HepG2 (cell line): ENCODE data around the gene PSRC1. TPM values are rescaled to one million over a fixed set of nuclear protein-coding genes. Genes with fewer than 3 reads are reported as not detected.

ENCODE experiments used
- ARNT ChIP-seq: fragments of 450-650 bp; IDR thresholded peaks from 2 replicates; pipeline ENCODE4 v1.6.1; 2017
- ARNT2 ChIP-seq: sonication (generic); formaldehyde crosslinking; IDR thresholded peaks from 2 replicates; pipeline ENCODE4 v1.8.0; 2022; ENCODE audit warnings: mild to moderate bottlenecking, low read depth, missing genetic modification reagents, moderate library complexity
- CBX1 ChIP-seq: IDR thresholded peaks from one replicate; pipeline ENCODE4 v1.6.1; 2016; ENCODE audit warnings: antibody characterized with exemption, low read depth
- DNMT1 ChIP-seq: sonication (generic); formaldehyde crosslinking; IDR thresholded peaks from 2 replicates; pipeline ENCODE4 v1.5.1; 2020; ENCODE audit warnings: mild to moderate bottlenecking, missing genetic modification reagents
- DRAP1 ChIP-seq: IDR thresholded peaks from 2 replicates; pipeline ENCODE4 v1.6.1; 2016; ENCODE audit warnings: missing genetic modification reagents, missing compliant biosample characterization
- NFE2L1 ChIP-seq: sonication (generic); formaldehyde crosslinking; IDR thresholded peaks from 2 replicates; pipeline ENCODE4 v1.4.0; 2020; ENCODE audit warnings: missing genetic modification reagents, mild to moderate bottlenecking, borderline replicate concordance
- NRL ChIP-seq: sonication (generic); formaldehyde crosslinking; IDR thresholded peaks from 2 replicates; pipeline ENCODE4 v1.5.0; 2020; ENCODE audit warnings: missing genetic modification reagents, mild to moderate bottlenecking, moderate library complexity, borderline replicate concordance
- RELA ChIP-seq: sonication (generic); formaldehyde crosslinking; IDR thresholded peaks from 2 replicates; pipeline ENCODE4 v1.4.0; 2020; ENCODE audit warnings: missing genetic modification reagents
- RFX5 ChIP-seq: IDR thresholded peaks from 2 replicates; pipeline ENCODE4 v1.6.1; 2011; ENCODE audit warnings: low read depth, low read length, improper control_type of control experiment
- SRY ChIP-seq: sonication (generic); formaldehyde crosslinking; IDR thresholded peaks from 2 replicates; pipeline ENCODE4 v1.8.0; 2022; ENCODE audit warnings: mild to moderate bottlenecking, missing genetic modification reagents
- ZBTB2 ChIP-seq: sonication (generic); formaldehyde crosslinking; IDR thresholded peaks from 2 replicates; pipeline ENCODE4 v1.8.0; 2022; ENCODE audit warnings: low read depth, missing genetic modification reagents
- ZFP1 ChIP-seq: IDR thresholded peaks from 2 replicates; pipeline ENCODE4 v1.6.1; 2016
- ZFP41 ChIP-seq: sonication (generic); formaldehyde crosslinking; IDR thresholded peaks from 2 replicates; pipeline ENCODE4 v1.4.0; 2020; ENCODE audit warnings: mild to moderate bottlenecking, missing genetic modification reagents, borderline replicate concordance
- ZNF12 ChIP-seq: sonication (generic); formaldehyde crosslinking; IDR thresholded peaks from 2 replicates; pipeline ENCODE4 v1.5.0; 2020; ENCODE audit warnings: missing genetic modification reagents
- ZNF264 ChIP-seq: sonication (generic); formaldehyde crosslinking; IDR thresholded peaks from 2 replicates; pipeline ENCODE4 v1.4.0; 2020; ENCODE audit warnings: missing genetic modification reagents
- ZNF766 ChIP-seq: sonication (generic); formaldehyde crosslinking; IDR thresholded peaks from 2 replicates; pipeline ENCODE4 v1.5.0; 2020; ENCODE audit warnings: missing genetic modification reagents, borderline replicate concordance
- ZXDC ChIP-seq: sonication (generic); formaldehyde crosslinking; IDR thresholded peaks from 2 replicates; pipeline ENCODE4 v1.5.0; 2020; ENCODE audit warnings: mild to moderate bottlenecking, missing genetic modification reagents
- polyA plus RNA-seq, 8 experiments: library from polyadenylated mRNA; depleted of rRNA in 3 of 8; stranded (reverse) in 7 of 8; unstranded in 1 of 8; fragments of >200 nt; fragmentation: Illumina TruSeq in 4 of 8; extraction: Trizol in 4 of 8; gene quantifications; 2 replicates each; pipeline versions ENCODE4 v1.2.1 to v1.2.3, GENCODE V29; 2011 to 2016; ENCODE audit warnings: low read depth in 4 of 8, missing spikeins in 1 of 8, mixed read lengths in 1 of 8; ENCODE audit not compliant: insufficient read depth in 1 of 8
- total RNA-seq, 5 experiments: library from RNA; depleted of rRNA; stranded (reverse); fragments of >200 nt; fragmentation: Illumina TruSeq; extraction: Trizol; gene quantifications; 2 replicates each; pipeline ENCODE4 v1.2.3, GENCODE V29; 2016; ENCODE audit warnings: low read depth in 1 of 5
- TF ChIP-seq, protein P1 (sequence below): sonication (generic); formaldehyde crosslinking; IDR thresholded peaks from 2 replicates; pipeline ENCODE4 v1.4.0; 2020; ENCODE audit warnings: missing genetic modification reagents
- TF ChIP-seq, protein P2 (sequence below): sonication (generic); formaldehyde crosslinking; IDR thresholded peaks from 2 replicates; pipeline ENCODE4 v1.5.0; 2020; ENCODE audit warnings: missing genetic modification reagents
- TF ChIP-seq, protein P3 (sequence below): sonication (generic); formaldehyde crosslinking; IDR thresholded peaks from 2 replicates; pipeline ENCODE4 v1.5.0; 2020; ENCODE audit warnings: mild to moderate bottlenecking, missing genetic modification reagents
- TF ChIP-seq, protein P4 (sequence below): sonication (generic); formaldehyde crosslinking; IDR thresholded peaks from 2 replicates; pipeline ENCODE4 v1.4.0; 2020; ENCODE audit warnings: mild to moderate bottlenecking, missing genetic modification reagents

The PSRC1 gene
- total and polyA plus RNA-seq, 2 of the 13 experiments (the other 11 are each of a cell fraction or from before 2014, with no cell fraction given), result 28.6 to 30.3 TPM

DNA sequence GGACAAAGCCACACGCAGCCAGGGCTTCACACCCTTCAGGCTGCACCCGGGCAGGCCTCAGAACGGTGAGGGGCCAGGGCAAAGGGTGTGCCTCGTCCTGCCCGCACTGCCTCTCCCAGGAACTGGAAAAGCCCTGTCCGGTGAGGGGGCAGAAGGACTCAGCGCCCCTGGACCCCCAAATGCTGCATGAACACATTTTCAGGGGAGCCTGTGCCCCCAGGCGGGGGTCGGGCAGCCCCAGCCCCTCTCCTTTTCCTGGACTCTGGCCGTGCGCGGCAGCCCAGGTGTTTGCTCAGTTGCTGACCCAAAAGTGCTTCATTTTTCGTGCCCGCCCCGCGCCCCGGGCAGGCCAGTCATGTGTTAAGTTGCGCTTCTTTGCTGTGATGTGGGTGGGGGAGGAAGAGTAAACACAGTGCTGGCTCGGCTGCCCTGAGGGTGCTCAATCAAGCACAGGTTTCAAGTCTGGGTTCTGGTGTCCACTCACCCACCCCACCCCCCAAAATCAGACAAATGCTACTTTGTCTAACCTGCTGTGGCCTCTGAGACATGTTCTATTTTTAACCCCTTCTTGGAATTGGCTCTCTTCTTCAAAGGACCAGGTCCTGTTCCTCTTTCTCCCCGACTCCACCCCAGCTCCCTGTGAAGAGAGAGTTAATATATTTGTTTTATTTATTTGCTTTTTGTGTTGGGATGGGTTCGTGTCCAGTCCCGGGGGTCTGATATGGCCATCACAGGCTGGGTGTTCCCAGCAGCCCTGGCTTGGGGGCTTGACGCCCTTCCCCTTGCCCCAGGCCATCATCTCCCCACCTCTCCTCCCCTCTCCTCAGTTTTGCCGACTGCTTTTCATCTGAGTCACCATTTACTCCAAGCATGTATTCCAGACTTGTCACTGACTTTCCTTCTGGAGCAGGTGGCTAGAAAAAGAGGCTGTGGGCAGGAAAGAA is 8.1 kb downstream of the PSRC1 start (continued):
- TF ChIP-seq ZXDC (CRISPR knock-in tag), result no peak
- no peak for TF ChIP-seq ARNT
- no peak for TF ChIP-seq ZBTB2
- TF ChIP-seq ZNF766 (CRISPR knock-in tag), result no peak
- no peak for TF ChIP-seq NFE2L1 (CRISPR knock-in tag)
- no peak for TF ChIP-seq RFX5
- TF ChIP-seq, protein P1, sequence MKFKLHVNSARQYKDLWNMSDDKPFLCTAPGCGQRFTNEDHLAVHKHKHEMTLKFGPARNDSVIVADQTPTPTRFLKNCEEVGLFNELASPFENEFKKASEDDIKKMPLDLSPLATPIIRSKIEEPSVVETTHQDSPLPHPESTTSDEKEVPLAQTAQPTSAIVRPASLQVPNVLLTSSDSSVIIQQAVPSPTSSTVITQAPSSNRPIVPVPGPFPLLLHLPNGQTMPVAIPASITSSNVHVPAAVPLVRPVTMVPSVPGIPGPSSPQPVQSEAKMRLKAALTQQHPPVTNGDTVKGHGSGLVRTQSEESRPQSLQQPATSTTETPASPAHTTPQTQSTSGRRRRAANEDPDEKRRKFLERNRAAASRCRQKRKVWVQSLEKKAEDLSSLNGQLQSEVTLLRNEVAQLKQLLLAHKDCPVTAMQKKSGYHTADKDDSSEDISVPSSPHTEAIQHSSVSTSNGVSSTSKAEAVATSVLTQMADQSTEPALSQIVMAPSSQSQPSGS (CRISPR knock-in tag), result peak; percentile 70; the same call in 1 of the 2 replicates
- TF ChIP-seq SRY (CRISPR knock-in tag), result 0 out of 2 replicates have a peak, but pooled peaks have one; percentile 73
- TF ChIP-seq DNMT1 (CRISPR knock-in tag), result no peak
- TF ChIP-seq, protein P2, sequence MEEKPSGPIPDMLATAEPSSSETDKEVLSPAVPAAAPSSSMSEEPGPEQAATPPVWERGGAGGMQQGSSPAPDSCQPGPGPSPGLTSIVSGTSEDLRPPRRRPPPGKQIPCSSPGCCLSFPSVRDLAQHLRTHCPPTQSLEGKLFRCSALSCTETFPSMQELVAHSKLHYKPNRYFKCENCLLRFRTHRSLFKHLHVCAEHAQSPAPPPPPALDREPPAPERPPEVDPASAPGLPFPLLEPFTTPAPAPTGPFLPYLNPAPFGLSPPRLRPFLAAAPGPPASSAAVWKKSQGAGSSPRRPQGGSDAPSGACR (CRISPR knock-in tag), result no peak
- TF ChIP-seq, protein P3, sequence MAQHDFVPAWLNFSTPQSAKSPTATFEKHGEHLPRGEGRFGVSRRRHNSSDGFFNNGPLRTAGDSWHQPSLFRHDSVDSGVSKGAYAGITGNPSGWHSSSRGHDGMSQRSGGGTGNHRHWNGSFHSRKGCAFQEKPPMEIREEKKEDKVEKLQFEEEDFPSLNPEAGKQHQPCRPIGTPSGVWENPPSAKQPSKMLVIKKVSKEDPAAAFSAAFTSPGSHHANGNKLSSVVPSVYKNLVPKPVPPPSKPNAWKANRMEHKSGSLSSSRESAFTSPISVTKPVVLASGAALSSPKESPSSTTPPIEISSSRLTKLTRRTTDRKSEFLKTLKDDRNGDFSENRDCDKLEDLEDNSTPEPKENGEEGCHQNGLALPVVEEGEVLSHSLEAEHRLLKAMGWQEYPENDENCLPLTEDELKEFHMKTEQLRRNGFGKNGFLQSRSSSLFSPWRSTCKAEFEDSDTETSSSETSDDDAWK (CRISPR knock-in tag), result no peak
- no peak for TF ChIP-seq ZNF264 (CRISPR knock-in tag)
- TF ChIP-seq RELA, result no peak
- no peak for TF ChIP-seq CBX1
- TF ChIP-seq ZFP1 (CRISPR knock-in tag), result no peak
- TF ChIP-seq, protein P4, sequence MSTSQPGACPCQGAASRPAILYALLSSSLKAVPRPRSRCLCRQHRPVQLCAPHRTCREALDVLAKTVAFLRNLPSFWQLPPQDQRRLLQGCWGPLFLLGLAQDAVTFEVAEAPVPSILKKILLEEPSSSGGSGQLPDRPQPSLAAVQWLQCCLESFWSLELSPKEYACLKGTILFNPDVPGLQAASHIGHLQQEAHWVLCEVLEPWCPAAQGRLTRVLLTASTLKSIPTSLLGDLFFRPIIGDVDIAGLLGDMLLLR (CRISPR knock-in tag), result no peak; the same call in 1 of the 2 replicates
- TF ChIP-seq NRL (CRISPR knock-in tag), result no peak; the same call in 1 of the 2 replicates
- TF ChIP-seq ARNT2 (CRISPR knock-in tag), result no peak; the same call in 1 of the 2 replicates
- 0 out of 2 replicates have a peak, but pooled peaks have one; percentile 19 for TF ChIP-seq ZNF12
- no peak for TF ChIP-seq ZFP41 (CRISPR knock-in tag)
- TF ChIP-seq DRAP1 (CRISPR knock-in tag), result no peak; the same call in 1 of the 2 replicates
